ENCODE results near the gene ZNF512B.
A peak's percentile ranks its signal among the peaks of the same experiment; 100 is the strongest.
"Not testable (repeated sequence)": the region's sequence is repeated elsewhere in the genome, so short reads cannot be mapped to it uniquely, and the experiment has no call there.

ZNF512B gene

GRCh38 chr20:63976980-63977738 lies 7.4 kb upstream of the ZNF512B start:
- peak; percentile 35 for DNase-seq

- DNase-seq, result not testable (repeated sequence)
These were observed 6.8 kb upstream of the ZNF512B start for GRCh38 chr20:63976511-63976910.

- no peak for DNase-seq
These were observed 4.9 kb upstream of the ZNF512B start for GRCh38 chr20:63974402-63975200.

- peak; percentile 91 for DNase-seq
These were observed 4.1 kb upstream of the ZNF512B start for GRCh38 chr20:63973636-63974401.

- DNase-seq, result no peak
These were observed 3.4 kb upstream of the ZNF512B start for GRCh38 chr20:63973160-63973479.

- DNase-seq, result no peak
These were observed 2.8 kb upstream of the ZNF512B start for GRCh38 chr20:63972312-63973159.

GRCh38 chr20:63971960-63972311 lies 2.2 kb upstream of the ZNF512B start:
- not testable (repeated sequence) for DNase-seq

- no peak for DNase-seq
These were observed 1.1 kb upstream of the ZNF512B start for GRCh38 chr20:63970714-63971431.

GRCh38 chr20:63968928-63969760 lies 586 bp downstream of the ZNF512B start:
- DNase-seq, result no peak

- no peak for DNase-seq
These were observed 1.4 kb downstream of the ZNF512B start for GRCh38 chr20:63968136-63968927.

GRCh38 chr20:63967330-63968135 lies 2.2 kb downstream of the ZNF512B start:
- no peak for DNase-seq

GRCh38 chr20:63966944-63967322 lies 2.8 kb downstream of the ZNF512B start:
- DNase-seq, result no peak

- DNase-seq, result no peak
These were observed 3.4 kb downstream of the ZNF512B start for GRCh38 chr20:63966172-63966943.

- no peak for DNase-seq
These were observed 5.3 kb downstream of the ZNF512B start for GRCh38 chr20:63964412-63964811.

GRCh38 chr20:63963784-63964301 lies 5.9 kb downstream of the ZNF512B start:
- DNase-seq, result no peak

GRCh38 chr20:63963348-63963741 lies 6.4 kb downstream of the ZNF512B start:
- DNase-seq, result no peak

- no peak for DNase-seq
These were observed 7.0 kb downstream of the ZNF512B start for GRCh38 chr20:63962426-63963347.

Data from OCI-M1 (cell line).